Uterus (tissue), 2 donors: ENCODE results near the gene PEX10.

ENCODE experiments used
- POLR2A ChIP-seq, 2 donors: fragments of 450-650 bp; IDR thresholded peaks; one replicate each; pipeline ENCODE4 v1.6.1; 2016; ENCODE audit warnings: antibody characterized with exemption in 2 of 2, mild to moderate bottlenecking in 1 of 2, moderate library complexity in 1 of 2
- TF ChIP-seq, protein P1 (sequence below), 4 experiments: fragments of 200-600 bp in 2 of 4; fragments of 450-650 bp in 2 of 4; sonication (generic) in 2 of 4; IDR thresholded peaks; one replicate each; pipeline ENCODE4 v1.5.1; 2016 to 2019; ENCODE audit warnings: antibody characterized with exemption in 4 of 4, mild to moderate bottlenecking in 2 of 4, moderate library complexity in 1 of 4

GRCh38 chr1:2457444-2457843, 45.1 kb upstream of the PEX10 start:
- TF ChIP-seq, protein P1, sequence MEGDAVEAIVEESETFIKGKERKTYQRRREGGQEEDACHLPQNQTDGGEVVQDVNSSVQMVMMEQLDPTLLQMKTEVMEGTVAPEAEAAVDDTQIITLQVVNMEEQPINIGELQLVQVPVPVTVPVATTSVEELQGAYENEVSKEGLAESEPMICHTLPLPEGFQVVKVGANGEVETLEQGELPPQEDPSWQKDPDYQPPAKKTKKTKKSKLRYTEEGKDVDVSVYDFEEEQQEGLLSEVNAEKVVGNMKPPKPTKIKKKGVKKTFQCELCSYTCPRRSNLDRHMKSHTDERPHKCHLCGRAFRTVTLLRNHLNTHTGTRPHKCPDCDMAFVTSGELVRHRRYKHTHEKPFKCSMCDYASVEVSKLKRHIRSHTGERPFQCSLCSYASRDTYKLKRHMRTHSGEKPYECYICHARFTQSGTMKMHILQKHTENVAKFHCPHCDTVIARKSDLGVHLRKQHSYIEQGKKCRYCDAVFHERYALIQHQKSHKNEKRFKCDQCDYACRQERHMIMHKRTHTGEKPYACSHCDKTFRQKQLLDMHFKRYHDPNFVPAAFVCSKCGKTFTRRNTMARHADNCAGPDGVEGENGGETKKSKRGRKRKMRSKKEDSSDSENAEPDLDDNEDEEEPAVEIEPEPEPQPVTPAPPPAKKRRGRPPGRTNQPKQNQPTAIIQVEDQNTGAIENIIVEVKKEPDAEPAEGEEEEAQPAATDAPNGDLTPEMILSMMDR (IDR thresholded peaks at IDR 0.05): no peak
- TF ChIP-seq POLR2A (IDR thresholded peaks at IDR 0.05): no peak
